ENCODE measurements around the gene CRK.

CRK gene

DNA sequence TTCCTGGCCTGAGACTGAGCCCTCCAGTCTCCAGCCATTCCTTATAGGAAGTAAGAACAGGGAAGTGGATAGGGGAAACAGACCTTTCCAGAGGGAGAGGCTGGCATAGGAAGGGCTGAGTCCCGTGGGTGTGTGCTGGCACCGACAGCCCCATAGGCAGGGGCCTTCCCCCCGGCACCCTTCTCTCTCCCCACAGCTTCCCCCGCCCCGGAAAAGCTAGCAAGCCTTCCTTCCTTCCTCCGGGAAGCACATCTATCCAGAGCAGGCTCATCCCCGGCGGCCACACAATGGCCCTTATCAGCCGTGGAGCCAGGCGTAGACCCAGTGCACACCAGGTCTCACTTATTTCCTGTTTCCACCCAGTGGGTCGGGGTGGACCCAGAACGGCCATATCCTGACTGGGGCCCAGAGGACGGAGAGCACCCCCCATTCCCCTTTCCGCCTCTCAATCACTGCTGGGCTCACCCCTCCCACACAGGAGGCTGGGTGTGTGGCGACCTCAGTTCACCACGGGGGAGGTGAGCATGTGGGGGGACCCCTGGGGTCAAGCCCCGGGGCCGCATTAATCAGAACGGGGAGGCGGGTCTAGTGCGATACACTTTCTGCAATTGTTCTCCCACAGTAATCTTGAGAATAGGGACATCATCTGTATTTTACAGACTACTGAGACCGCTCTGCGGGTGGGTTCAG is 37.4 kb upstream of the CRK start:
- Histone ChIP-seq H3K27me3 (ENCODE audit: control insufficient read depth, insufficient read depth, low read length) (peaks cover 5% of the 10 kb centered on the region; the same call in 1 of the 2 replicates), H3K36me3 (ENCODE audit: control insufficient read depth, insufficient read depth, low read length) (peaks cover 15% of the 10 kb centered on the region), H3K9me3 (ENCODE audit: control insufficient read depth, insufficient read depth, low read depth, low read length) (no peaks in the 10 kb centered on the region), H3K9ac (ENCODE audit: low read length) (no peak overlapping the region), H3K27ac (ENCODE audit: low read depth, low read length) (no peak overlapping the region), H3K4me3 (ENCODE audit: low read depth, low read length) (no peak overlapping the region; the same call in 1 of the 2 replicates), H3K4me1 (ENCODE audit: control insufficient read depth, insufficient read depth, low read length) (peaks cover 31% of the 10 kb centered on the region)

DNA sequence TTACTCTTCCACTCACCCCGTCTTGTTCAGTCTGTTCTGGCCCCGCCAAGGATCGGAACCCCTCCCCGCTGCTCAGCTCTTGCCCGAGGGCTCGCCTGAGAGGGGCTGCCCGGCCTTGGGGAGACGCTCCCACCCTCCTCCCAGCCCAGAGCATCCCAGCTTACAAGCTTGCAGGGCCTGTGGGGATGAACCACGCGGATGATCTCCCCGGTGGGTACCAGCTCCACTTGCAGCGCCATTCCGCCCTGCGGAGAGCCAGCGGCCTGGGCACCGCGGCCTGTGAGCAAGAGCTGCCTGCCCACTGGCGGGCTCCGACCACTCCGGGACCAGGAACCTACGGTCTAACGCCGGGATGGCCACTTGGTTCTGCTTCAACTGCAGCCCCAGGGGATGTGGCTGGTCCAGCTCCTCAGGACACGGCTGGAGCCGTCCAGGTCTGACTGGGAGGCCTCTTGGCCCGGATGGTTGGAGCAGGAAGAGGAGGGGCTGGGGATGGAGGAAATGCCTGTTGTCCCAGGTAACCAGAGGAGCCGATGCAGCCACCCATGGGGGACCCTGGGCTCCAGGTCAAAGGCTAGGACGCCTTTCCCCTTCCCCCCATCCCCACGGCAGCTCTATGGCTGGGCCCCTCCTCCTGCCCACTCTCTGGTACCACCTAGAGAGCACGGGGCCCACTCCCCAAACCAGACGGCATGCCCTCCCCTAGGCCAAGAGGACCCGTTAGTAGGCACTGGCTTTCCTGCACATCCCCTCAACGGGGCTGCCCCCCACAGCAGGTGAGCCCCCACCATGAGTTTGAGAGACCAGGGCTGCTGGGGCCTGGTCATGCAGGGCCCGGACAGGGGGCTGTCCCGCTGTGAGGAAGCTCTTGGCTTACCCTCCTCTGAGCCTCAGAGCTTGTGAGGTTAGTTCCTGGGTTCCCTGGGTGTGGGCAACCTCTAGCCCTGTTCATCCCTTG is 36.5 kb upstream of the CRK start, which contains the start of gene MYO1C:
Gene MYO1C (minus strand): TSS at position 438 of the 958 bp plus-strand sequence. CDS start 199 bp downstream, at position 239.
- Histone ChIP-seq H3K27ac (ENCODE audit: low read depth, low read length) (no peak within 1 kb of the TSS), H3K4me1 (ENCODE audit: control insufficient read depth, insufficient read depth, low read length) (peaks cover 33% of the 10 kb centered on the region), H3K36me3 (ENCODE audit: control insufficient read depth, insufficient read depth, low read length) (peaks cover 15% of the 10 kb centered on the region), H3K27me3 (ENCODE audit: control insufficient read depth, insufficient read depth, low read length) (peaks cover 5% of the 10 kb centered on the region; the same call in 1 of the 2 replicates), H3K4me3 (ENCODE audit: low read depth, low read length) (peak within 1 kb of the TSS; percentile 92), H3K9me3 (ENCODE audit: control insufficient read depth, insufficient read depth, low read depth, low read length) (no peaks in the 10 kb centered on the region), H3K9ac (ENCODE audit: low read length) (peak within 1 kb of the TSS; percentile 69)

DNA sequence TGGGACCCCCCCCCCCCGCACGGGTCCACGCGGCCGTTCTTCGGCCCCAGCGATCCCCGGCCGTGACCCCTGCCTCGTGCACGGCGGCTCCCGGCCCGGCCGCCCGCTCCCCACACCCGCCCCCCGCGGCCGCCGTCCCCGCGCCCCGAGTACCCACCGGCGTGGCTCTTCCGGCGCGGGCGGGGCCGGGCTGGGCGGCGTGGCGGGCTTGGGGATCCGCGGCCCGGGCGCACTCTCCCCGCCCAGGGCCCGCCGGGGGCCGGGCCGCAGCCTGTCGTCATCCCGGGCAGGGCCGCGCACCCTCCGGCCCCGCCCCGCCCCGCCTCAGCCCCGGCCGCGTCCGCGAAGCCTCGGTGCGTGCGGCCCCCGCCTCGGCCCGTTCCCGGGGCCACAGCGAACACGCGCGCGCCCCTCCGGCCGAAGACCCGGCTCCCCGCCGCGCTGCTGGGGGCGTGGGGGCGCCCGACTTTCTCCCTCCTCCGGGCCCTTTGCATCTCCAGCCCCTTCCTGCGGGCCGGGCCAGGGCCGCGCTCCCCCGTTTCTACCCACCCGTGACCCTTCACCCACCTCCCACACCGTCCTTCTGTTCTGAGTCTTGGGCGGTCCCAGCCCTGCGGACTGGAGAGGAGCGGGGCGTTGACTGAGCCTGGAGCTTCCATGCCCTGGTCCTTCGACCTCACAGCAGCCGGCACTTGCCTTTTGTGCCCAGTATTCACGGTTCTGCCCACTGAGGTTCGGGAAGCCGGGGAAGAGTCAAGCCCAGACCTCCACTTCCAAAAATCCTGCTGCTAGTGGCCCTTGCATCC is 35.6 kb upstream of the CRK start:
- H3K36me3 ChIP-seq (ENCODE audit: control insufficient read depth, insufficient read depth, low read length): peaks cover 15% of the 10 kb centered on the region
- H3K27ac ChIP-seq (ENCODE audit: low read depth, low read length): no peak overlapping the region; the same call in 1 of the 2 replicates
- H3K9ac ChIP-seq (ENCODE audit: low read length): peak overlapping the region; percentile 78
- H3K27me3 ChIP-seq (ENCODE audit: control insufficient read depth, insufficient read depth, low read length): peaks cover 5% of the 10 kb centered on the region; the same call in 1 of the 2 replicates
- peak overlapping the region; percentile 97 for H3K4me3 ChIP-seq (ENCODE audit: low read depth, low read length)
- H3K4me1 ChIP-seq (ENCODE audit: control insufficient read depth, insufficient read depth, low read length): peaks cover 37% of the 10 kb centered on the region
- no peaks in the 10 kb centered on the region for H3K9me3 ChIP-seq (ENCODE audit: control insufficient read depth, insufficient read depth, low read depth, low read length)

DNA sequence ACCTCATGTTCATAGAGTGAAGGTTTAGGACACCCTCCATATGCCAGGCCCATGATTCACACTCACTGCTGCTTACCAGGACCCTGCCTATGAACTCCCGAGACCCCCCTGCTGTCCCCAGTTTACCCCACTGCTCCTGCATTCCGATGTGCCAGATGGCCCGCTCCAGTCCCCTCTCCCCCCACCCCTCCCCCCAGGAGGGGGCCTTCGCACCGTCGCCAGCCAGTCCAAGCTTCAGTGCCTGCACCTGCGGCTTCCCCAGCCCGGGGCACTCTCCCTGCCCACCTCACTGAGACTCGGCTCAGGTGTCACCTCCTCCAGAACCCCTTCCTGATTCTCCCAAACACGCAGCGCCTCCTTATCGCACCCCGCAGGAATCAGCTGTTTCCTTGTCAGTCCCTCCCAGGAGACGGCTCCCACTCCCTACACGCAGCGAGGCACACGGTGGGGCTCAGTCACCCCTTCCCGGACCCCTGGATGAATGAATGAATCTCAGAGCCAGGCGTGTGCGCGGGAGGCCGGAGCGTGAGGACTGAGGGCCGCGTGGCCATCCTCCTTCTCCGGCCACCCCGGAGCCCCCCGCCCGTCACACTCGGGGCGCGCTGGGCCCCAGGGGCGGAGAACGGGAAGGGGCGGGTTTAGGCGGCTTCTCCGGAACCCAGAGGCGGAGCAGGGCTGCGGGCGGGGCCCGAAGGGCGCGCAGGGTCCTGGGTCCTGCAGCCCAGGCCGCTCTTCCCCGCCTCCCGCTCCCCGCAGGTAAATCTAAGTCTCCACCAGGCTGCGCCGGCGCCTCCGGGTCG is 34.8 kb upstream of the CRK start:
- H3K9me3 ChIP-seq (ENCODE audit: control insufficient read depth, insufficient read depth, low read depth, low read length): no peaks in the 10 kb centered on the region
- H3K36me3 ChIP-seq (ENCODE audit: control insufficient read depth, insufficient read depth, low read length): peaks cover 7% of the 10 kb centered on the region; the same call in 1 of the 2 replicates
- peaks cover 37% of the 10 kb centered on the region for H3K4me1 ChIP-seq (ENCODE audit: control insufficient read depth, insufficient read depth, low read length)
- H3K27ac ChIP-seq (ENCODE audit: low read depth, low read length): peak overlapping the region; percentile 47; the same call in 1 of the 2 replicates
- H3K4me3 ChIP-seq (ENCODE audit: low read depth, low read length): peak overlapping the region; percentile 97
- peak overlapping the region; percentile 78 for H3K9ac ChIP-seq (ENCODE audit: low read length)
- H3K27me3 ChIP-seq (ENCODE audit: control insufficient read depth, insufficient read depth, low read length): peaks cover 5% of the 10 kb centered on the region; the same call in 1 of the 2 replicates

DNA sequence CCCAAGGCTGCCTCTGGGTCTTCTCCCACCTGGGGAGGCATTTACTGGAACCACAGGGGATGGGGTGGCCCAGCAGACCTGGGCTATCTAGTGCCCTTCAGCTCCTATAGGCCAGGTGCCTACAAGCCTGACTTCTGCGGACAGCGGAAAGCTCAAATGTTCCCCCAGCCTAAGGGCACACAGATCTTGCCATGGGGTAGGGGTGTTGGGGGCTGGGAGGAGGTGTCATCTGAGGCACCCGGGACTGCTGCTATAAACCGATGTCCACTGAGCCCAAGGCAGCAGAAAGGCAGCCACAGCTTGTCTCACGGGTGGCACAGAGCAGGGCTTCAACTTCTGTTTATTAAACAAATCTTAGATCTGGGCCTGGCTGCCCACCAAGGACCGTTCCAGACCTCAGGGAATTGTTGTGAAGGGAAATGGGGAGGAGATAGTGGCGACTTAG is 32.8 kb upstream of the CRK start:
- peak overlapping the region; percentile 86; the same call in 1 of the 2 replicates for H3K27ac ChIP-seq (ENCODE audit: low read depth, low read length)
- H3K36me3 ChIP-seq (ENCODE audit: control insufficient read depth, insufficient read depth, low read length): no peaks in the 10 kb centered on the region
- peak overlapping the region; percentile 76 for H3K4me3 ChIP-seq (ENCODE audit: low read depth, low read length)
- H3K4me1 ChIP-seq (ENCODE audit: control insufficient read depth, insufficient read depth, low read length): peaks cover 44% of the 10 kb centered on the region
- H3K9me3 ChIP-seq (ENCODE audit: control insufficient read depth, insufficient read depth, low read depth, low read length): no peaks in the 10 kb centered on the region
- peak overlapping the region; percentile 88 for H3K9ac ChIP-seq (ENCODE audit: low read length)
- H3K27me3 ChIP-seq (ENCODE audit: control insufficient read depth, insufficient read depth, low read length): peaks cover 5% of the 10 kb centered on the region; the same call in 1 of the 2 replicates

DNA sequence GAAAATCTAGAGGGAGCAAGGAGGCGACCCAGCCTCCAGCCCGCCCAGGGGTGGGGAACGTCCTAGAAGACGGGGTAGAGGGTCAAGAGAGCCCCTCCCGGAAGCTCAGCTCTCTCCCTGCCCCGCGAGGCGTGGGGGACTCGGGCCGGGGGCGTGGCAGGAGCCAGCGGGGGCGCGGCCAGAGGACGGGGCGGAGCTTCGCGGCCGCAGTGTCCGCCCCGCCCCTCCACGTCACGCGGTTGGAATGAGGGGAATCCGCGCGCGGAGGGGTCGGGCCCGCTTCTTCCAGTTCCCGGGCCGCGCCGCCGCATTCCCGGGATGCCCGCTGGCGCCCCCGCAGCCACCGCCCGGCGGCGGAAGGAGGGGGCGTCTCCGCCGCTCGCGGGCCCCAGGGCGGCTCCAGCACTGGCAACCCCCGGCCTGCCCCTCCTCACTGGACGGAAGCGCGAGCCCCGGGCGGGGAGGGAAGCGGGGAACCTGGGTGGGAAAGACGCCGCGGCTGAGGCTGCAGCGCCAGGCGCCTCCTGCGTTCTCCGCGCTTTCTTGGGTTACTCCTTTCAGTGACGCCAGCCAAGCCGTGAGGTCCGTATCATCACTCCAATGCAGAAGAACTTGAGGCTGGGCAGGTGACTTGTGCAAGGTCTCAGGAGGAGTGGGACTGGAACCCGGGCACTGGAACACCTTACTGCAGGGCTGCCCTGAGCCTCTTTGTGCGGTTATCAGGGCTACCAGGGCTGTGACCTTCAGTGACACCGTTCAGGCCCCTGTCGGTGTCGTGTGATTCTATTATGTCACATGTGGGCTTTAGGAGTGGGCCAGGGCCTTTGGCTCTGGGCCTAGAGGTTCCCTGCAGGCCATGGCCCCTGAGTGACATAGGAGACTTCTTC is 32.1 kb upstream of the CRK start:
- Histone ChIP-seq H3K9ac (ENCODE audit: low read length) (peak overlapping the region; percentile 92), H3K27ac (ENCODE audit: low read depth, low read length) (peak overlapping the region; percentile 86; the same call in 1 of the 2 replicates), H3K4me1 (ENCODE audit: control insufficient read depth, insufficient read depth, low read length) (peaks cover 39% of the 10 kb centered on the region), H3K9me3 (ENCODE audit: control insufficient read depth, insufficient read depth, low read depth, low read length) (no peaks in the 10 kb centered on the region), H3K4me3 (ENCODE audit: low read depth, low read length) (peak overlapping the region; percentile 76), H3K27me3 (ENCODE audit: control insufficient read depth, insufficient read depth, low read length) (peaks cover 5% of the 10 kb centered on the region; the same call in 1 of the 2 replicates), H3K36me3 (ENCODE audit: control insufficient read depth, insufficient read depth, low read length) (peaks cover 5% of the 10 kb centered on the region)

DNA sequence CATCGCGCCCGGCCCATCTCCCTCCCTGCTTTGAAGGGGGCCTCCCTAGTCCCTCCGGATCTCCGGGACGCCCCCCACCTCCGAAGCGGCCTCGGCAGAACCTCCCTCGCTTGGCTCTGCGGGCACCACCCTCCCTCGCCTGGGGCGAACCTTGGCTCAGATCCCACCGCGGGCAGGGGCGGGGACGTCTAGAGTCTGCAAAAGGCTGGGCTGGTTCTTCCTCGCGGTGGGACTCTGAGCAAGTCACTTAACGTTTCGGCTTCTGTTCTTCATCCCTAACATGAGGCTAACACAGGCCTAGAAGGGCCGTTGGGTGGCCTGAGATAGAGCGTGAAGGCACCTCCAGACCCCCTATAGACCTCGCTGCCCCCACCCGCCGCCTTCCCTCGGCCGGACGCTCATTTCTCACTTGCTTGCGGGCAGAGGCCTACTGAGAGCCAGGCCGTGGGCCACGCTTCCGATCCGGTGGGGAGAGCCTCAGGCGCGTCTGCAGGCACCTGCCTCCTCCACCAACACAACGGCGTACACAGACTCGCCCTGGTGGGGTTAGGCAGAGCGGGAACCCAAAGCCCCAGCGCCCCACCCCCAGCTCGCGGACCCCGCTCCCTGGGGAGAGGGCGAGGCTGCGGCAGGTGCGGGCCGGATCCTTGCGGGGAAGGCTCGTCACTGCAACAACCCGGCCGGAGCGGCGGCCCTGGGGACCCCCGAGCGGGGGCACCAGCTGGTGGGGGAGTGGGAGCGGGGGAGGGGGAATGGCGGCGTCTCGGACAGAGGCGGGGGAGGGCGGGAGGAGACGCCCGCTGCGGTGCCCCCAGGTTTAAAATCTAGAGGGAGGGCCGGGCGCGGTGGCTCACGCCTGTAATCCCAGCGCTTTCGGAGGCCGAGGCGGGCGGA is 31.0 kb upstream of the CRK start:
- Histone ChIP-seq H3K27ac (ENCODE audit: low read depth, low read length) (peak overlapping the region; percentile 86; the same call in 1 of the 2 replicates), H3K9ac (ENCODE audit: low read length) (peak overlapping the region; percentile 92), H3K27me3 (ENCODE audit: control insufficient read depth, insufficient read depth, low read length) (peaks cover 3% of the 10 kb centered on the region; the same call in 1 of the 2 replicates), H3K4me3 (ENCODE audit: low read depth, low read length) (peak overlapping the region; percentile 76), H3K4me1 (ENCODE audit: control insufficient read depth, insufficient read depth, low read length) (peaks cover 30% of the 10 kb centered on the region), H3K36me3 (ENCODE audit: control insufficient read depth, insufficient read depth, low read length) (peaks cover 9% of the 10 kb centered on the region), H3K9me3 (ENCODE audit: control insufficient read depth, insufficient read depth, low read depth, low read length) (no peaks in the 10 kb centered on the region)

DNA sequence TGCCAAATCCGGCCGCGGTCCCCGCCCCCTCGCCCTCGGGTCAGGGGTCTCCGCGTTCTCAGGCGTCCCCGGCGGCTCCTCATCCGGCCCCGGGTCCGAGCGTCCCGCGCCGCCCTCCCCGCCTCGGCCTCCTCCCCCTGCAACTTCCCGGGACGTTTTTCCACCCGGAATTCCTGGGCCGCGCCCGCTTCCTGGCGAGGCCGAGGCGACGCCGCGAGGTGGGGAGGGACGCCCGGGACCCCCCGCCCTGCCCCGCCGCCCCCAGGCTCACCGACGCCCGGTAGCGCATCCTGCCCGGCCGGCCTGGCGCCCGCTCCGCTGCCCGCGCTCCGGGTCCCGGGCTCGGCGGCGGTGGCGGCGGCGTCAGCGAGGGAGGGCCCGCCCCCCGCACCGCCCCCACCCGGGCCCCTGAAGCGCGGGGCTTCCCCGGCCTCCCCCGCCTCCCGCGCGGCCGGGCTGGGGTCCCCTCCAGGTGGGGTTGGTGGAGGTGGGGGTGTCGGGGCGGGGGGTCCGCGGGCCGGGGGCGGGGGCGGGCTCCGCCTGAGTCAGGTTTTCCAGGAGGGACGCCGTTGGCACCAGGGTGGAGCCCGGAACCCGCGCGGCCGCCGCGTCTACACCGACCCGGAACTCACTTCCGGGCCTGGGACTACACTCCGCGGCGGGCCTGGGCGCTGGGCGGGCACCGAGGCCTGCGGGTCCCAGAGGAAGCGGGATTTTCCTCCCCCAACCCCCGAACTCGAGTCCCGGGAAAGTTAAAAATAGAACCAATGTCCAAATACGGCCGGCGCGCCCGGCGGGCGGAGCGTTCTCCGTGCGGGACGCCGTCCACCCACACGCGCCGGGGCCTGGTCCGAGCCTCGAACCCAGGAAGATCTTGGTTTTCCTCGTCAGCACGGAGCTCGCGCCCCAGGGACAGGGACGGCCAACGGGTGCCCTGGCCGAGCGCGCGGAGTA is 29.7 kb upstream of the CRK start:
- peak overlapping the region; percentile 76 for H3K4me3 ChIP-seq (ENCODE audit: low read depth, low read length)
- H3K27ac ChIP-seq (ENCODE audit: low read depth, low read length): peak overlapping the region; percentile 53; the same call in 1 of the 2 replicates
- peaks cover 23% of the 10 kb centered on the region for H3K36me3 ChIP-seq (ENCODE audit: control insufficient read depth, insufficient read depth, low read length)
- peak overlapping the region; percentile 86 for H3K9ac ChIP-seq (ENCODE audit: low read length)
- H3K27me3 ChIP-seq (ENCODE audit: control insufficient read depth, insufficient read depth, low read length): no peaks in the 10 kb centered on the region
- no peaks in the 10 kb centered on the region for H3K9me3 ChIP-seq (ENCODE audit: control insufficient read depth, insufficient read depth, low read depth, low read length)
- peaks cover 27% of the 10 kb centered on the region for H3K4me1 ChIP-seq (ENCODE audit: control insufficient read depth, insufficient read depth, low read length)
